ENCODE results near the gene GTF2A1.
"Not testable (repeated sequence)": the region's sequence is repeated elsewhere in the genome, so short reads cannot be mapped to it uniquely, and the experiment has no call there.

The GTF2A1 gene

DNA sequence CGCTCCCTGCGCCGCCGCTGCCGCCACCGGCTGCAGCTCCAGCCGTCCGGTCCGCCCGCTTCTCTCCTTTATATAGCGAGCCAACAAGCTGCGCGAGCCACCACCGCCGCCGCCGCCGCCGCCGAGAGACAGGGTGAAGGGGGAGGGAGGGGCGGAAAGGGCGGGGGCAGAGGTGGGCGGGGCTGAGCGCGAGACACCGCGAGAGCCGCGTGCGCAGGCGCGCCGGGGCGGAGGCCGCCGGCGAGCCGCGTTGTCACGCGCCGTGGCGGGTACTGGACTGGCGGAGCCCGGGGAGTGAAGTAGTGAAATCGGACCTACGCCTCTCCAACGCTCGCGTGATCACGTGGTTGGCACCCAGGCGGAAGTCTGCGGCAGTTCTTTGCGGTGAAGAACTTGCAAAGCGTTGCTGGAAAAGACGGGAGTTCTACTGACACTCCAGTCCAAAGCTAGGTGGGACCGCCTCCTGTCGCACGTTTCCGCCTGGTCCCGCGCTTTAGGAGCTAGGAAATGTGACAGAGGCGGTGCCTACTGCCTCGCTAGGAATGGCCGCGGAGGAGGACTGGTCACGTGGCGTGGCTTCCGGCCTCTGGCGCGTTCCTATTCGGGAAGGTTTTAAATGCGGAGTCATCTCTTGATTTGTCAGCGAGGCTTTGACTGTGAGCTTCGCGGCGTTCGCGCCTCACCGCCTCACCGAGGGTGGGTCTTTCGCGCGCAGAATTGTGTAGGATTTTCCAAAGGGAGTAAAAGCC lies at the start of gene GTF2A1:
Gene GTF2A1, minus strand, starts transcription at position 130 of the 749 bp plus-strand sequence. CDS start 441 bp downstream, outside the sequence.
- peak; percentile 82 to 89 for DNase-seq (ENCODE audit: low read depth in 2 of 2, low spot score in 1 of 2)

DNA sequence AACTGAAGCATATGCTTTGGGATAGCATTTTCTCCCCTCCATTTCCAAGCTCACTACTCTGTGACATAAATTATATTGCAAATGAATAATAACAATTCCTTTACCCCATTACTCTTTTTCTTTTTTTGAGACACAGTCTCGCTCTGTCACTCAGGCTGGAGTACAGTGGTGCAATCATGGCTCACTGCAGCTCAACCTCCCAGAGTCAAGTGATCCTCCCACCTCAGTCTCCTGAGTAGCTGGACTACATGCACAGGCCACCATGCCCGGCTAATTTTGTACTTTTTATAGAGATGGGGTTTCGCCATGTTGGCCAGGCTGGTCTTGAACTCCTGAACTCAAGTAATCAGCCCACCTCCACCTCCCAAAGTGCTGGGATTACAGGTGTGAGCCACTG lies 49.2 kb upstream of the GTF2A1 start:
- no peak for DNase-seq (ENCODE audit: low read depth in 2 of 2, low spot score in 1 of 2)

DNA sequence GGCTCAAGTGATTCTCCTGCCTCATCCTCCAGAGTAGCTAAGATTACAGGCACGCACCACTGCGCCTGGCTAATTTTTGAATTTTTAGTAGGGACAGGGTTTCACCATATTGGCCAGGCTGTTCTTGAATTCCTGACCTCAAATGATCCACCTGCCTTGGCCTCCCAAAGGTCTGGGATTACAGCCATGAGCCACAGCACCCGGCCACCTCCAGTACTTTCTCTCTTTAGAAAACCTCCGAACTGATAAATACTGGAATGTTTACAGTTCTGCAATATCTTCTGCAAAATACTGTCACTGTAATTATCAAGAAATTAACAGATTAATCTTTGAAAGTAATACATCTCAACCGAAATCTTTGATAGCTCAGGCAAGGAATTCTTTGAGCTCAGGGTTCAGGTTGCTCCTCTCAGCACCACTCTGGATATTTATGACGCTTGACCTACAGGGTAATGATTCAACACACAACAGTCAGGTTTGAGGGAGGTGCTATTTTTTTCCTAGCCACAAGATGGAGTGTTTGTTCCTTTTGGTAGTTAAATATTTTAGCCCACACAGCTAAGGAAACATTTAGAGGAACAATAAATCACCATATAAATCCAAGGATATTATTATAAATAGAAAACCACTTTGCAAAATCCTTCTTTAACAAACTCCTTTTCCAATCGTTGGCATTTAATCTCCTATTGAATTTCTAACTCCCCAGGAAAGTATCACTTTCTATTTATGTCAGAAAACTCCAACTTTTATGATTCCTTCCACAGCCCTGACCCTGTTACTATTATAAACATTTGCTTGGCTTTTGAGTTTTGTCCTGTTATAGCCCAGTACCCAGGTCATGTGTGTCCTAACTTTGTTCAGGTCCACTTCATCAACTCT lies 48.6 kb upstream of the GTF2A1 start:
- no peak for DNase-seq (ENCODE audit: low read depth in 2 of 2, low spot score in 1 of 2)

DNA sequence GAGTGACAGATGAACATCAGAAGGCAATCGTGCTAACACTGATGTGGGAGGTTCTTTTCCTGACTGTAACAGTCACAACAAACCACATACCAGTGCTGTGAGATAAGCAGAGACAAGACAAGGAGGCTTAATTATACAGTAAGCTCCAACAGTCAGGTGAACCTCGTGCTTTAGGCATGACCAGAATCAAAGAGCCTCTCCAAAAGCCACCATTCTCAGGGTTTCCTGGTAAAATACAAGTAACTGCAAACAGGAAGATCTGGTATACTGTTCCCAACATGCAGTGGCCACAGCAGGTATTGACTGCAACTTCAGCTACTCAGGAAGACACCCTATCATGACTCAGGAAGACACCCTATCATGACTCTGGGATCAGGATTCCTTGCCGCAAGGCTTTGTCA lies 47.3 kb upstream of the GTF2A1 start:
- no peak for DNase-seq (ENCODE audit: low read depth in 2 of 2, low spot score in 1 of 2)

DNA sequence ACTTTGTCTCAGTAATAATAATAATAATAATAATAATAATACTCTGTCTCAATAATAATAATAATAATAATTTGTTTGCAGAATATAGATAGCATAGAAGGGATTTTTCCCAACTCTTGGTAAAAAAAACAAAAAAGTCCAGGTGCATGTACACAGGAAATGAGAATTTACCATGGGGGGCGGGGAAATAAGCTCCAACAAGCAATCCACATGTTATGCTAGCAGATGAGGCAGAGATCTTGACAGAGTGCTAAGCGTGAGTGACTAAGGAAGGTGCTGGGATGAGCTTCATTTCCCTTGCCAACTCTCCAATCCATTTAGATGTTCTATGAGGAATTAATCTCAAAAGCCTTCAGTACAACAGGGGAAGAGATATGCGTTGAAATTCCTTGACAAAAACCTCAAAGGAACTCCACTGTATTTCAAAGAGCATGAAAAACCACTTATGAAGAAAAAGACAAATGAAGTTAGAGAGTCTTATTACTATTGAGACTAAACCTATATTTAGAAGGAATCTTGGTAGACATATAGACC lies 44.9 kb upstream of the GTF2A1 start:
- DNase-seq (ENCODE audit: low read depth in 2 of 2, low spot score in 1 of 2) = no peak

DNA sequence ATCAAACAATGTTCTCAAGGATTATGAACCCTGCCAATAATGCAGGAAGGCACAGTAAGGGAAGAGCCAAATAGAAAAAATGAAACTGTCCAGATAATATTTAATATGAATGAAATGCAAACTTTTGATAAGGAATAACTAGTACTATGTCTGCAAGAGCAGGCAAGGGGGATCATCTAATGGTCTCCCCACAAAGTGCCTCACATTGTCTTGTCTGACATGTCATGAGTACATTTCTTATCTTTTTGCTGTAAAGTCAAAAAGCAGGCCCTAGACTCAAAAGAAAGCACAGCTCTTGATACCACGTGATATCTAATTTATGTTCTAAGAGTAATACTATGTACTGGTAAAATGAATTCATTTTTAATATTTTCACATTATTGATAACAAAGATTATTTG lies 43.9 kb upstream of the GTF2A1 start:
- DNase-seq (ENCODE audit: low read depth in 2 of 2, low spot score in 1 of 2) = no peak

DNA sequence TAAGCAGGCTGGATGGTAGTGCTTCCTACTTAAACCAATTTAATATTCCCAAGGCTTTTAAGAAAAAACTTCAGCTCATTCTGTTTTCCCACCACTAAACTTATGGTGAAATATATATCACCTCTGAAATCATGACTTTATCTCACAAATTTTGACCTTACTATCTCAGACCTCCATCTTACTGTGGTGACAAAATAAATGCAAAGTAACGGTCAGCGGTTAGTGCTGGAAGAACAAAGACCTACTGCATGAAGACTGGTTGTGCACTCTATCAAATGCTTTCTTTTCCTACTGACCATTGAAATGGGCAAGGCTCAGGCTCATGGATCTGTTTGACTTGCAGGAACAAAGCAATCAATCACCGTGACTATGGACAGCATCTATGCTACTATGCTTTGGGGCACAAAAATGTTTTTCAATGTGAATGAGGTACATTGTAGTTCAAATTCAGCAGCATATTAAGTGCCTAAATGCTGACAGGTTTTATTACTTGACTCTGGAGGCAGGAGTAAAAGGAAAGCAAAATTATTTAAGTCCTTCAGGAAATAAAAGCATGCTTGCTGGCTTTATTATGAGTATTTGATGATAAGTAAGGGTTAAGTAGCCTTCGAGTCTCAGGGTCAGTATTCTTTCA lies 43.1 kb upstream of the GTF2A1 start:
- no peak for DNase-seq (ENCODE audit: low read depth in 2 of 2, low spot score in 1 of 2)

DNA sequence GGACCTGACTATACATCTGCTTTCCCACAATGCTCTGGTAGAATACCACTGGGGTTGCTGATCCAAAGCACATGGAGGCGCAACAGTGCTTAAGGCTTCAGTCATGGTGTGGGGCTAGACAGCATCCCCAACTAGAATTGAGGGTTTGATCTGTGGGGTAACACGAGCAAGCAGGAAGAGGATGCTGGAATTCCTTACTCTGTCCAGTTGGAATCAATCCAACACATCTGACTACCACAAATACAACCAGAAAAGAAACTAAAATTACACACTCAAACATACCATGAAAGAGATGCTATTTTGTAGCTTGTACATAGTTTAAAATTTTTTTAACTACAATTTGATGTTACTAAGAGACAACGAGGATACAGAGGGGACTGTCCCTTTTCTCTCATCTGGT lies 40.4 kb upstream of the GTF2A1 start:
- DNase-seq (ENCODE audit: low read depth in 2 of 2, low spot score in 1 of 2) = no peak

DNA sequence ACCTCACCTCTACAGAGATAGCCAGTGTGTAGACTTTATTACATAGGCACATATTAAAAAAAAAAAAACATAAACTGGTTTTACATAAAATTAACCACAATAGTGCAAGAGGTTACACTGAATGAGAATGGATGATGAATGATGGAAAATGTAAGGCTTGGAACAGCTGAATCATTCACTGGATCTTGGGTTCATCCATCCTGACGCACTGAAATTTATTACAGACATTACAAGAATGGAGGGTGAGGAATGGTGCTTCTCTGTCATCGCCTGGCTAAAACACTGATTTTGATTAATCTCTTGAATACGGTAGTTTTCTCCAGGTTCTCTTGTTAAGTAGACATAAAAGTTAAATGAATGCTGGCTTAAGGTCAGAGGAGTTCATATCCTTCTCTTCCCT lies 40.0 kb upstream of the GTF2A1 start:
- DNase-seq (ENCODE audit: low read depth in 2 of 2, low spot score in 1 of 2) = no peak

DNA sequence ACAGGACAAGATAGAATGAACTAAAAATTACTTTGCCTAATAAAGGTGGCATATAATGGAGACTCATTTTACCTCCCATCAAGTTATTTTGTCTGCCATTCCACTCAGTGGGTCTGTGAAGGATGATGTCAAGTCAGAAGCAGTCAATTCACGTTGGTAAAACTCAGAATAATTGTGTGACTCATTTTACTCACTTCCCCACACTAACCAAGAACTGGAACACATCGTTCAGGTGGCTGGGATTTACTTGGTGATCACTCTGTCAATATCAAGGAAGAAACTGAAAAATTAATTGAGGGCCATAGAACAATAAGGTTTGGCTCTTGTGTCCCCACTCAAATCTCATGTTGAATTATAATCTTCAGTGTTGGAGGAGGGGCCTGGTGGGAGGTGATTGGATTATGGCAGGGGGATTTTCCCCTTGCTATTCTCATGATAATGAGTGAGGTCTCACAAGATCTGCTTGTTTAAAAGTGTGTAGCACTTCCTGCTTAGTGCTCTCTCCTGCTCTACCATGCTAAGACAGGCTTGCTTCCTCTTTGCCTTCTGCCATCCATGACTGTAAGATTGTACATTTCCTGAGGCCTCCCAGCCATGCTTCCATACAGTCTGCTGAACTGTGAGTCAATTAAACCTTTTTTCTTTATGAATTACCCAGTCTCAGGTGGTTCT lies 35.7 kb upstream of the GTF2A1 start:
- no peak for DNase-seq (ENCODE audit: low read depth in 2 of 2, low spot score in 1 of 2)

DNA sequence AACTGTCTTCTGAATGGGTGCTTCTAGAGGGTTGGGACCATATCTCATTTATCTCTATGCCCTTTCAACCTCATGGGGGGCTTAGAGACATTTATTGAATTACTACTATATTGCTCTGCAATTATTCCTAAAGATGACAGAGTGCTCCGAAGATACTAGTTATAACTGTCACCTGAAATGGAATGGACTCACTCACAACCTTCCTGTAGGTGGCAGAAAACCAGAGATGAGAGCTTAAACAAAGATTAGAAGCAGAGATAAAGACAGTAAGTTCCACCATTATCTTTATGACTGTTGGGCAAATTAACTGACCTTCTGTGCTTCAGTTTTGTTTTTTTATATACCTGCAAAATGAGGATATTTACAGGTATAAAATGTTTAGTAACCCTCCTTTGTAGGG lies 31.5 kb upstream of the GTF2A1 start:
- DNase-seq (ENCODE audit: low read depth in 2 of 2, low spot score in 1 of 2) = no peak

DNA sequence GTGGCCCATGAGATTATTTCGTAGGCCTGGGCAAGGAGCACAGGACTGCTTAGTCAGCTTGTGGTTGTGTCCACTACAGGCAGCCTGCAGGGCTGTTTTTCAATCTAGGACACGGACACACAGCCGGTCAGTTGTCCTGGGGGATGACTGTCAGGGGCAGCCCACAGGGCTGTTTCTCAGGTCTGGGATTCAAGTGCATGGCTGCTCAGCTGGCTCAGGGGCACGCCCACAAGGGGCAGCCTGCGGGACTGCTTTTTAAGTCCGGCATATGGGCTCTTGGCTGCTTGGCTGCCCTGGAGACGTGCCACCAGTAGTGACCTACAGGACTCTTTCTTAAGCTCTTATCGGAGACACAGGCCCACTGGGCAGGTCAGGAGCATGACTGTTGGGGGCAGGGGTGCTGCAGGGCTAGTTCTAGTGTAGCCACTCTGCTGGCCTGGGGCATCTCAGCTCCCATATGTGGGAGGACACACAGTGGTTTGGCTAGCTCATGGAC lies 26.6 kb upstream of the GTF2A1 start:
- DNase-seq (ENCODE audit: low read depth in 2 of 2, low spot score in 1 of 2) = no peak

DNA sequence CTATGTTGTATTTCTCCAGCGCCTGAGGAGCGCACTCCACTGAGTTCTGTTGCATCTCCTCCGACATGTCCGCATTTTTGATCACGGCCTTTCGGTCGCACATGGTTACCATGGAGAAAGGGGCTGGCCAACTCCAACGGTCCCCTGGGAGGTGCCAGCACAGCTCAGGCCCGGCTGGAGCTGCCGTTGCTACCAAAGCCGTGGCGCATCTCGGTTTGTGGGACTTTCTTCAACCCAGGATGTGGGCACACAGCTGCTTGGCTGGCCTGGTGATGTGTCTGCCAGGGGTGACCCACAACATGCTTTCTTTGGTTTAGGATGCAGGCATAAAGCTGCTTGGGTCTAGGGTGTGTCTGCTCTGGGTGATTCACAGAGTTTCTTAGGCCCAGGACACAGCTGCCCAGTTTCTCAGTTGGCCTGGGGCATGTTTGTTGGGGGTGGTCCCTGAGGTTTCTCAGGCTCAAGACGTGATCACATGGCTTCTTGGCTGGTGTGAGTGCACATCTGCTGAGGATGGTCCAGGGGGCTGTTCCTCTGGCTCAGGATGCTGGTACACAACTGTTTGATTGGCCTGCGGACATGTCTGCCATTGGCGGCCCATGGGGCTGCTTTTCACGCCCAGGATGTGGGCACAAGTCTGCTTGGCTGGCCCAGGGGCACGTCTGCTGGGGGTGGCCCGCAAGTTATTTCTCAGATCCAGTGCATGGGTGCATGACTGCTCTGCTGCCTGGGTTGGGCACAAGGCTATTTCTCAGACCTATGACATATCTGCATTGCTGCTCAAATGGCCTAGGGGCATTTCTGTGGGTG lies 25.9 kb upstream of the GTF2A1 start:
- no peak for DNase-seq (ENCODE audit: low read depth in 2 of 2, low spot score in 1 of 2)

DNA sequence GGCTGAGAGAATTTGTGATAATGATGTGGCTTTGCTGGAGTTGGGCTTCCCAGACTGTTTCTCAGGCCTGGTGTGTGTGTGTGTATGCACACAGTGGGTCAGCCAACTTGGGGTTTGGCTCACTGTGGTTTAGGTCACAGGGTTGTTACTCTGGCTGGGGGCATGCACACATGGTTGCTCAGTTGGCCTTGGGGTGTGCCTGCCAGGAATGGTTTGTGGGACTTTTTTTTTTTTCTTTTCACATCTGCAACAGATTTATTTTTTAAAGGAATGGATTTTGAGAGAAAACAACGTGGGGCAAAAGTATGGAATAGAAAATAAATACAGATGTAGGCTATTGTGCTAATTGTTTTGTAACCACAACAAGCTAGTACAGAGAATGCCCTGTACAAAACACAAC lies 25.0 kb upstream of the GTF2A1 start:
- no peak for DNase-seq (ENCODE audit: low read depth in 2 of 2, low spot score in 1 of 2)

DNA sequence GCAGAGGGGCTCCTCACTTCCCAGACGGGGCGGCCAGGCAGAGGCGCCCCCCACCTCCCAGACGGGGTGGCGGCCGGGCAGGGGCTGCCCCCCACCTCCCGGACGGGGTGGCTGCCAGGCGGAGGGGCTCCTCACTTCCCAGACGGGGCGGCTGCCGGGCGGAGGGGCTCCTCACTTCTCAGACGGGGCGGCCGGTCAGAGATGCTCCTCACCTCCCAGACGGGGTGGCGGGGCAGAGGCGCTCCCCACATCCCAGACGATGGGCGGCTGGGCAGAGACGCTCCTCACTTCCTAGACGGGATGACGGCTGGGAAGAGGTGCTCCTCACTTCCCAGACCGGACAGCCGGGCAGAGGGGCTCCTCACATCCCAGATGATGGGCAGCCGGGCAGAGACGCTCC lies 23.7 kb upstream of the GTF2A1 start:
- DNase-seq (ENCODE audit: low read depth in 2 of 2, low spot score in 1 of 2) = not testable (repeated sequence)

DNA sequence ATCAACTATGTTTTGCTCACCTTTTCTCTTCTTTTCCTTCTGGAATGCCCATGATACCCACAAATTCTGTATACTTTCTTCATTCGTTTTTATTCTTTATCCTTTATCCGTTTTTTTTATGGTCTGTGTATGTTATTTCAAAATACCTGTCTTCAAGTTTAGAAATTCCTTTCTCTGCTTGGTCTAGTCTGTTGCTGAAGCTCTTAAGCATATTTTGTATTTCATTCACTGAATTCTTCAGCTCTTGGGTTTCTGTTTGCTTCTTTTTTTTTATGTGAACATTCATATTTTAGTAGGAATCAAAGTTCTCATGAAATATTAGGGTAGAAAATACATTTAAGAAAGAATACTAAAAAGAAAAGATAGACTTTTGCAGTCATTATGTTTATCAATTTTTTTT lies 22.7 kb upstream of the GTF2A1 start:
- DNase-seq (ENCODE audit: low read depth in 2 of 2, low spot score in 1 of 2) = no peak

DNA sequence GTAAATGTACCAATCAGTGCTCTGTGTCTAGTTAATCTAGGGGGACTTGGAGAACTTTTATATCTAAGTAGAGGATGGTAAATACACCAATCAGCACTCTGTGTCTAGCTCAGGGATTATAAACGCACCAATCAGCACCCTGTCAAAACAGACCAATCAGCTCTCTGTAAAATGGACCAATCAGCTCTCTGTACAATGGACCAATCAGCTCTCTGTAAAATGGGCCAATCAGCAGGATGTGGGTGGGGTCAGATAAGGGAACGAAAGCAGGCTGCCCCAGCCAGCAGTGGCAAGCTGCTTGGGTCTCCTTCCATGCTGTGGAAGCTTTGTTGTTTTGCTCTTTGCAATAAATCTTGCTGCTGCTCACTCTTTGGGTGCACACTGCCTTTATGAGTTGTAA lies 16.1 kb upstream of the GTF2A1 start:
- DNase-seq (ENCODE audit: low read depth in 2 of 2, low spot score in 1 of 2) = not testable (repeated sequence)

DNA sequence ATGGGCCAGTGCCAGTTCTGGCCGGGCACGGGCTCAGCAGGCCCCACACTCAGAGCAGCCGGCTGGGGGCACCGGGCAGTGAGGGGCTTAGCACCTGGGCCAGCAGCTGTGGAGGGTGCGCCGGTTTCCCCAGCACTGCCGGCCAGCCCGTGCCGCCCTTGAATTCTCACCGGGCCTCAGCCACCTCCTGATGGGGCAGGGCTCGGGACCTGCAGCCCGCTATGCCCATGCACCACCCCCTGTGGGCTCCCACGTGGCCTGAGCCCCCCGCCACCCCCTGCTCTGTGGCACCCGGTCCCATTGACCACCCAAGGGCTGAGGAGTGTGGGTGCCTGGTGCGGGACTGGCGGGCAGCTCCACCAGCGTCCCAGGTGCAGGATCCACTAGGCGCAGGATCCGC lies 15.4 kb upstream of the GTF2A1 start:
- DNase-seq (ENCODE audit: low read depth in 2 of 2, low spot score in 1 of 2) = no peak

DNA sequence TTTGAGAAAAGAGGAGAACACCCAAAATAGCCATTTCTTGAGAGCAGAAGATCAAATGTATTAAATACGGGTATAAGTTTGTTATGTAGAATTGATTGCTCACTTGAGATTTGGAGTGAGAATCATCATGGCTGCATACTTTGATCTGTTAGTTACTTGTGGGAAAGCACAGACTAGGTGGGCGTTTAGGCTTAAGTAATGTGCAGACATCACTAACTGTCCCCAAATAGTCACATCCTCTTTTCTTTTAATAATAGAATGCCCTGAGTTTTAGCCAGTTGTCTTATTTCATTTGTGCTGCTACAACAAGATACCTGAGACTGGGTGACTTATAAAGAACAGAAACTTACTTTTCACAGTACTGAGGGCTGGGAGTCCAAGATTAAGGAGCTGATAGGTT lies 14.3 kb upstream of the GTF2A1 start:
- DNase-seq (ENCODE audit: low read depth in 2 of 2, low spot score in 1 of 2) = no peak

DNA sequence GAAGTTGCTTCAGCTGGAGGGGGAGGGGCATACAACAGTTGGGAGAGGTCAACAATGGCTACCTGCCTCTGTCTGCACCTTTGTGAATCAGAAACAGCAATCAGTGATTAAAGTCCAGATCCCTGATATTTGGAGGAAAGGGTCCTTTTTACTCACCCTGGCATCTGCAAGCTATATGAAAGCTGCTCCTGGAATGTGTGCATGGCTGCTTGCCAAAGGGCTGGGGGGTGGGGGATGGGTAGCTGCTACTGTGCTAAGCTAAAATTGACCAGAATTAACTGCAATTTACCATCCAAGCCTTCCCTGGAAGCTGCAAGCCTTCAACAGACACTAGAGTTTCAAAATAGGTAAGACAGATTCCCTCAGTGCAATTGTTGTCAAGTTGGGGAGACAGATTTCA lies 13.5 kb upstream of the GTF2A1 start:
- DNase-seq (ENCODE audit: low read depth in 2 of 2, low spot score in 1 of 2) = no peak
